K562 (cell line): Measurements from ENCODE around the gene TMEM147. TPM values are rescaled to one million over a fixed set of nuclear protein-coding genes. Genes with fewer than 3 reads are reported as not detected.

Experiments
- BRD4 ChIP-seq: fragments of 200-600 bp; sonication (generic); IDR thresholded peaks from 2 replicates; pipeline ENCODE4 v1.6.1; 2017; ENCODE audit warnings: inconsistent platforms
- E2F4 ChIP-seq: sonication (generic); formaldehyde crosslinking; IDR thresholded peaks from 2 replicates; pipeline ENCODE4 v1.8.0; 2022; ENCODE audit warnings: mild to moderate bottlenecking, low read depth, missing genetic modification reagents
- ETS2 ChIP-seq: IDR thresholded peaks from 2 replicates; pipeline ENCODE4 v1.6.1; 2016; ENCODE audit warnings: borderline replicate concordance, missing genetic modification characterization, mild to moderate bottlenecking, moderate library complexity, missing compliant biosample characterization; ENCODE audit not compliant: poor library complexity, severe bottlenecking
- FOXM1 ChIP-seq, 2 experiments: fragments of 450-650 bp in 1 of 2; sonication (generic) in 1 of 2; formaldehyde crosslinking in 1 of 2; IDR thresholded peaks; 2 replicates each; pipeline versions ENCODE4 v1.6.1 to v1.9.0; 2017 to 2022; ENCODE audit warnings: low read depth in 2 of 2, mild to moderate bottlenecking in 2 of 2, missing genetic modification reagents in 1 of 2, moderate library complexity in 1 of 2
- FOXP1 ChIP-seq: sonication (generic); formaldehyde crosslinking; IDR thresholded peaks from 2 replicates; pipeline ENCODE4 v1.8.0; 2022; ENCODE audit warnings: mild to moderate bottlenecking, missing genetic modification reagents
- GTF2F1 ChIP-seq: IDR thresholded peaks from 2 replicates; pipeline ENCODE4 v1.6.1; 2011; ENCODE audit warnings: low read depth, low read length, improper control_type of control experiment
- MEF2A ChIP-seq: IDR thresholded peaks from 2 replicates; pipeline ENCODE4 v1.6.1; 2011; ENCODE audit warnings: low read depth, mild to moderate bottlenecking, low read length, moderate library complexity; ENCODE audit not compliant: control insufficient read depth
- RBFOX2 ChIP-seq: fragments of 200-400 bp; formaldehyde crosslinking; IDR thresholded peaks from 2 replicates; pipeline ENCODE4 v1.6.1; 2017; ENCODE audit warnings: low read depth, mild to moderate bottlenecking, low read length, moderate library complexity
- RBM34 ChIP-seq: fragments of 200-400 bp; formaldehyde crosslinking; IDR thresholded peaks from 2 replicates; pipeline ENCODE4 v1.6.1; 2018; ENCODE audit warnings: low read length, borderline replicate concordance; ENCODE audit not compliant: insufficient read depth
- RUNX1 ChIP-seq: sonication (generic); IDR thresholded peaks from 2 replicates; pipeline ENCODE4 v1.6.1; 2016; ENCODE audit warnings: antibody characterized with exemption, low read depth
- SMAD3 ChIP-seq: fragments of 450-650 bp; formaldehyde crosslinking; conservative IDR thresholded peaks from 2 replicates; pipeline ENCODE4 v1.4.0; 2020; ENCODE audit warnings: mild to moderate bottlenecking
- SMARCA4 ChIP-seq: fragments of 450-650 bp; IDR thresholded peaks from 2 replicates; pipeline ENCODE4 v1.6.1; 2016
- TCF3 ChIP-seq: sonication (generic); formaldehyde crosslinking; IDR thresholded peaks from 2 replicates; pipeline ENCODE4 v1.4.0; 2020; ENCODE audit warnings: mild to moderate bottlenecking, missing genetic modification reagents
- TRIM25 ChIP-seq: fragments of 450-650 bp; IDR thresholded peaks from 2 replicates; pipeline ENCODE4 v1.7.0; 2016; ENCODE audit warnings: borderline replicate concordance
- ZFPM2 ChIP-seq: fragments of 250-450 bp; sonication (Bioruptor Pico); IDR thresholded peaks from 2 replicates; pipeline ENCODE4 v1.5.1; 2022; ENCODE audit warnings: mild to moderate bottlenecking
- ZKSCAN8 ChIP-seq: fragments of 200-800 bp; sonication (Bioruptor generic); IDR thresholded peaks from 2 replicates; pipeline ENCODE4 v1.6.1; 2016; ENCODE audit warnings: missing genetic modification characterization, missing compliant biosample characterization
- ZNF445 ChIP-seq: fragments of 250-450 bp; sonication (Bioruptor Pico); IDR thresholded peaks from 2 replicates; pipeline ENCODE4 v1.4.0; 2020; ENCODE audit warnings: low read depth, mild to moderate bottlenecking, moderate library complexity
- ZNF561 ChIP-seq: fragments of 450-650 bp; formaldehyde crosslinking; conservative IDR thresholded peaks from 2 replicates; pipeline ENCODE4 v1.4.0; 2020; ENCODE audit warnings: mild to moderate bottlenecking, moderate library complexity
- ZNF785 ChIP-seq: fragments of 250-450 bp; sonication (Bioruptor Pico); IDR thresholded peaks from 2 replicates; pipeline ENCODE4 v1.4.0; 2020; ENCODE audit warnings: mild to moderate bottlenecking
- polyA plus RNA-seq, 8 experiments: library from polyadenylated mRNA; depleted of rRNA in 4 of 8; stranded (reverse) in 5 of 8; unstranded in 3 of 8; fragments of >200 nt; fragmentation: Nextera tagmentation in 2 of 8; fragmentation: Illumina TruSeq in 1 of 8; extraction: Ambion mirVana in 2 of 8; extraction: Trizol in 1 of 8; gene quantifications; 2 replicates each; pipeline versions ENCODE4 v1.2.1 to v1.2.3, GENCODE V29; 2011 to 2014; ENCODE audit warnings: inconsistent platforms in 1 of 8, missing spikeins in 1 of 8
- total RNA-seq, 7 experiments: library from RNA; depleted of rRNA in 6 of 7; stranded (reverse); fragments of >200 nt in 6 of 7; fragmentation: Illumina TruSeq in 2 of 7; extraction: Trizol in 2 of 7; gene quantifications; 2 replicates each; pipeline versions ENCODE4 v1.2.1 to v1.2.3, GENCODE V29; 2011 to 2021; ENCODE audit warnings: low replicate concordance in 1 of 7
- TF ChIP-seq, protein P1 (sequence below), 2 experiments: IDR thresholded peaks; 2 replicates each; pipeline ENCODE4 v1.6.1; 2012; ENCODE audit warnings: improper control_type of control experiment in 2 of 2, low read depth in 2 of 2, low read length in 2 of 2, borderline replicate concordance in 1 of 2
- TF ChIP-seq, protein P2 (sequence below): sonication (generic); formaldehyde crosslinking; IDR thresholded peaks from 2 replicates; pipeline ENCODE4 v1.9.0; 2022; ENCODE audit warnings: mild to moderate bottlenecking, missing genetic modification reagents

Gene TMEM147
- total and polyA plus RNA-seq, 9 of the 15 experiments (the other 6 are each of a cell fraction or from before 2014, with no cell fraction given), result 73.8 to 194 (median 142) TPM

GRCh38 chr19:35545001-35545854 is at the start of gene TMEM147 (continued):
- TF ChIP-seq, protein P1, sequence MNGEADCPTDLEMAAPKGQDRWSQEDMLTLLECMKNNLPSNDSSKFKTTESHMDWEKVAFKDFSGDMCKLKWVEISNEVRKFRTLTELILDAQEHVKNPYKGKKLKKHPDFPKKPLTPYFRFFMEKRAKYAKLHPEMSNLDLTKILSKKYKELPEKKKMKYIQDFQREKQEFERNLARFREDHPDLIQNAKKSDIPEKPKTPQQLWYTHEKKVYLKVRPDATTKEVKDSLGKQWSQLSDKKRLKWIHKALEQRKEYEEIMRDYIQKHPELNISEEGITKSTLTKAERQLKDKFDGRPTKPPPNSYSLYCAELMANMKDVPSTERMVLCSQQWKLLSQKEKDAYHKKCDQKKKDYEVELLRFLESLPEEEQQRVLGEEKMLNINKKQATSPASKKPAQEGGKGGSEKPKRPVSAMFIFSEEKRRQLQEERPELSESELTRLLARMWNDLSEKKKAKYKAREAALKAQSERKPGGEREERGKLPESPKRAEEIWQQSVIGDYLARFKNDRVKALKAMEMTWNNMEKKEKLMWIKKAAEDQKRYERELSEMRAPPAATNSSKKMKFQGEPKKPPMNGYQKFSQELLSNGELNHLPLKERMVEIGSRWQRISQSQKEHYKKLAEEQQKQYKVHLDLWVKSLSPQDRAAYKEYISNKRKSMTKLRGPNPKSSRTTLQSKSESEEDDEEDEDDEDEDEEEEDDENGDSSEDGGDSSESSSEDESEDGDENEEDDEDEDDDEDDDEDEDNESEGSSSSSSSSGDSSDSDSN (IDR thresholded peaks at IDR 0.05; ENCODE audit: borderline replicate concordance in 1 of 2, low read depth in 2 of 2, low read length in 2 of 2), result peak in 1 of 2 experiments; percentile 78; a peak in 1 of 4 replicates
- TF ChIP-seq RBFOX2 (peak; percentile 95), ZFPM2 (no peak), FOXM1 (IDR thresholded peaks at IDR 0.05; ENCODE audit: low read depth) (no peak), FOXM1 (CRISPR knock-in tag; IDR thresholded peaks at IDR 0.05; ENCODE audit: low read depth) (0 out of 2 replicates have a peak, but pooled peaks have one; percentile 22), ZNF561 (CRISPR knock-in tag) (no peak), BRD4 (0 out of 2 replicates have a peak, but pooled peaks have one; percentile 26), ZKSCAN8 (CRISPR knock-in tag) (no peak), ZNF445 (no peak), TRIM25 (no peak), ZNF785 (CRISPR knock-in tag) (no peak), SMAD3 (CRISPR knock-in tag) (0 out of 2 replicates have a peak, but pooled peaks have one; percentile 46), E2F4 (CRISPR knock-in tag) (no peak; the same call in 1 of the 2 replicates), FOXP1 (CRISPR knock-in tag) (0 out of 2 replicates have a peak, but pooled peaks have one; percentile 25), SMARCA4 (no peak), MEF2A (no peak), GTF2F1 (no peak), RBM34 (peak; percentile 86; the same call in 1 of the 2 replicates), RUNX1 (no peak), ETS2 (tag) (no peak), TCF3 (CRISPR knock-in tag) (no peak)
- TF ChIP-seq, protein P2, sequence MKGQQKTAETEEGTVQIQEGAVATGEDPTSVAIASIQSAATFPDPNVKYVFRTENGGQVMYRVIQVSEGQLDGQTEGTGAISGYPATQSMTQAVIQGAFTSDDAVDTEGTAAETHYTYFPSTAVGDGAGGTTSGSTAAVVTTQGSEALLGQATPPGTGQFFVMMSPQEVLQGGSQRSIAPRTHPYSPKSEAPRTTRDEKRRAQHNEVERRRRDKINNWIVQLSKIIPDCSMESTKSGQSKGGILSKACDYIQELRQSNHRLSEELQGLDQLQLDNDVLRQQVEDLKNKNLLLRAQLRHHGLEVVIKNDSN (CRISPR knock-in tag), result peak; percentile 69
